Forelimb muscle (tissue), 1 donor: Measurements from ENCODE around the gene STEAP1. TPM values are rescaled to one million over a fixed set of nuclear protein-coding genes. Genes with fewer than 3 reads are reported as not detected.
"Not testable (repeated sequence)": the region's sequence is repeated elsewhere in the genome, so short reads cannot be mapped to it uniquely, and the experiment has no call there.

Source experiments
- DNase-seq: peaks from one replicate; pipeline ENCODE4 v3.0.0-alpha.2; 2013; ENCODE audit warnings: low read depth
- polyA plus RNA-seq: library from polyadenylated mRNA; unstranded; fragments of 120-200 nt; gene quantifications from one replicate; pipeline ENCODE4 v1.2.1, GENCODE V29; 2013; ENCODE audit not compliant: insufficient read length

The STEAP1 gene
- polyA plus RNA-seq, 1 donor, result 1.5 TPM

DNA sequence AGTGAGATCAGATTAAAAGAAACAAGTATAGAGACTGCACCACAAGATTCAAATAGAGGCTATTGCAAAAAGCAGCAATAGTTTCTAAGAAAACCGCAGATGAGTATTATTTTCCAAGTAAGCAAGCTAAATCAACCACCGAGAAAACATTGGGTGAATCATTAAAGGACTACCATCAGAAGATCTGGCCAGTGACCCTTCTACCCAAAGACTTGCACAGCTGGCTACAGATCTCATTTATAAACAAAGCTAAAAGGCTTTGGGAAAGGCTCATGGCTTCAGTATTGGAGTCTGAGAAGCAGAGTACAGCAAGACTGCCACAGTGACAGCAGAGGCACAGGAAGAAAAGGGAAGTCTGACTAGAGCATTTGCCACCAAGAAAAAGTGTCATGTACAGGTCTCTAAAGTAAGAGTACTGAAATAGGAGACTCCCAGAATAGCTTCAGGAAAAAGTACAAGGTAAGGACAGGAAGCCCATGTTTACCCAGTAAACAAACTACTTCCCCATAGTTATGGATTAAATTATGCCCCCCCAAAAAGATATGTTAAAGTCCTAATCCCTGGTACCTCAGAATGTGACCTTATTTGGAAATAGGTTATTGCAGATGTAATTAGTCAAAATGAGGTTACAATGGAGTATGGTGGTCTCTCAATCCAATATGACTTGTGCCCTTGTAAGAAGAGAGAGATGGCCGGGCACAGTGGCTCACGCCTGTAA, 19.0 kb downstream of the STEAP1 start:
- DNase-seq, result no peak

DNA sequence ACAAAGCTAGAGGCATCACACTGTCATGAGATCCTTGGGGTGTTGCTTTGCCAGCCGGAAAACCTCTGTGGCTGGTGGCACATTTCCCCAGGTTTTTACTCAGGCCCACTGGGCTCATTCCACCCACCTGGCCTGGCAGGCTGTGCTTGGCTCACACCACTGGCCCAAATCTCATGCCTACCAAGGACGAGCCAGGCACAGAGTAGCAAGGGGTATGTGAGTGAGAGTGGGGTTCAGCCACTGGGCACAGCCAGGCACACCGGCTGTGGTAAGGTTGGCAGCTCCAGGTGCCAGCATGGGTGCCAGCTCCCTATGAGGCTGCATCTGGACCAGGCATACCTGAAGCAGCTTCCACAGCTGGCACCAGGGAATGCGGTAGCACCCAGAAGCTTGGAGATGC, 21.4 kb downstream of the STEAP1 start:
- DNase-seq, result no peak

DNA sequence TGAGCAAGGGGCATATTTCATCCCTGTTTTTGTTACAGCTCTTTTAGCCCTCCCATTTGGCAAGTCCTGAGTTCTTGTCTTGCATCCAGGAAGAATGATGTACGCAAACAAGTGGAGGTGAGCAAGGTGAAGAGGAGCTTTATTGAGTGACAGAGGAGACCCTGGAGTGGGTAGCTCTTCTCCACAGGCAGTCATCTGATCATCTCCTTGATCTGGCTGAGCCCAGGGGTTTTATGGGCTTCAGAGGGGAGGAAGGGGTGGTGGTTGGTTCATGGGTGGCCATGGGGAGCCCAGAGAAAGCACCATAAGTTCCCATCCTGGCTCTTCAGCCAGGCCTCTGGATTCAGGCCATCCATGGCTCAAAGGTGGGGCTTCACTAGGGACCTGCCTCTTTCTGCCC, 21.9 kb downstream of the STEAP1 start:
- DNase-seq, result no peak

DNA sequence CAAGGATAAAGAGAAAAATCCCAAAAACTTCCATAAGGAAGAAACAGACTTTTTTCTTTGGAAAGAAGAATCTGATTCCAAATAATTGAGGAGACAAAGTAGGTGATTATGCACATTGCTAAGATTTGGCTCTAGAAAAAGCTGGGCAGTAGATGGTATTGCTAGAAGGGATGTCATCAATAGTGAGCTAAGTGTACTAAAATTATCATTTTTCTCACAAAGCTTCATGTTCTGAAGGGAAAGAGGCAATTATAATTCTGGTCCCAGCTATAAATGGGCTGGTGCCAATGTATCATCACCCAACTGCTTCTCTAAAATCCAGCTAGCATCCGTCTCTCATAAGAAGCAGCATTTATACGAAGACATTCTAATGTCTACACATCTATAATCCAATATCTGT, 23.9 kb downstream of the STEAP1 start:
- DNase-seq, result no peak

DNA sequence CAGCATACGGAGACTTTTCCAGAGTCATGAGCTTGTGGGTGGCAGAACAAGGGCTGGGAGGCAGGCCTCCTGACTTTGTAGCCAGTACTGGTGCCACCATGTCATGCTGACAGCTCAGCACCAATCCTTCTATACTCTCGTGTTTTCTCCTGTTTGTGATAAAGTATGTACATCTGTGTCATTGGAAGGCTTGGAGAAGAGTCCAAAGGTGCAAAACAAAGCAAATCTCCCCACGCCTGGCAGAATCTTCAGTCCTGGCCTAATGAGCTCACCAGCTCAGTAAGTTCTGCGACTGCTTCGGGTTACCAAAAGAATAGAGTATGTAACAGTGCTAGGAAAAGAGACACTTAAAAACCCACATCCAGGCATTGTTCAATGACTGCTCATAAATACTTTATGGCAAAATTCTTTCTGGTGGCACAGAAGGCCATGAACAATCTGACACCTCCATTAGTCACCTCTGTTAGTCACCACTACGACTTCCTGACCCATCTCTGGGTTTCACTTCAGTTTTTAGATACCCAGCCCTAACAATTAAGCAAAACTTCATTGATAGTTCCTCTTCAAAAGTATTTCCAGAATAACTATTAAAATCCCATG, 24.5 kb downstream of the STEAP1 start:
- no peak for DNase-seq

DNA sequence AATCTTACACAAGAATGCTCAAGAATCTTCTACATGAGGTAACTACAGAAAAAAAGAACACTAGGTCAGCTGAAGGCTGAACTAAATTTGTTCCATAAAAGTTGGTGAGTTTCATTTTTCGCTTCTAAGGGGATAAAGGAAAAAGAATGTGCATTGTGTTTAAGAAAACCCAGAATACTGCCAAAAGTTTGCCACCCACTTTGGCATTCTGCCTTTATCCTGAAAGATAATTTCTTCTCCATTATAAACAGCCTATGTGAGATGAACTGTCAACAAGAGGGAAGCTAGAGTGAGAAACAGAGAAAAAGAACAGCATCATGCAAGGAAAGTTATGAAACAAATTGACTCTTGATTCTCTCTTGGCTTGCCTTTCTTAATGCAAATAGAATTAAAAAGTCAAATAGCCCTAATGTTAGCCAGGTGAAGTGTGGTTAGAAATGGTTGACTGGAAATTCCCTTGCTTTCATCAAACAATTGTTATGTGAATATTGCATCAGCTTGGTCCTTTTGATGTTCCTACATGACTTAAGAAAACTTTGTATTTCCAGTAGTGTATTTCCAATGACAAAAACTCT, 25.8 kb downstream of the STEAP1 start:
- no peak for DNase-seq

DNA sequence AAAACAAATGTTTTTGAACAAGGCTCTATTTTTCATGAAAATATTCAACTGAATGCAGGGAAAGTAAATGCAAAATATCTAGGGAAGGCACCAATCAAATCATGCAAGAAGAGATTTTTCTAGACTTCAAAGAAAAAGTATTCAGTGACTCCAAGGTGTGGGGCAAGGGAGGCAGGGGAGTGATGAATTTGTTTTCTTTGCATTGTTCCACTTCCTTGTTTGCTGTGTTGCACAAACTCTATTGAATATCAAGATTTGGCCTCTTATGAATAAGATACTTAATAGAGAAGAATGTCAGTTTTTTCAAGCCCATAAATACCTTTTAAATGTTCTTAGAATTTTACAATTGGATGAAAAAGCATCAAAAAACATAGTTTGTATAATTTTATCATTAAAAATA, 26.4 kb downstream of the STEAP1 start:
- no peak for DNase-seq

DNA sequence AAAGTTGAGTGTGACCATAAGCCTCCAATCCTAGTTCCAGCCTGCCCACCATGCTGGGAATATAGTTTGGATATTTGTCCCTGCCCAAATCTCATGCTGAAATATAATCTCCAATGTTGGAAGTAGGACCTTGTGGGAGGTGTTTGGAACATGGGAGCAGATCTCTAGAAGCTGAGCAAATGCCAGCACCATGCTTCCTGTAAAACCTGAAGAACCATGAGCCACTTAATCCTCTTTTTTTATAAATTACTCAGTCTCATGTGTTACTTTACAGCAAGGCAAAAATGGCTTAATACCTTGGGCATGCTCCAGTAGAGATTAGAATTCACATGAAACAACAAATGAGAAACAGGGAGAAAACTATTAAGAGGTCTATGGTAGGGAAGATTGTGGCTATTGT, 27.2 kb downstream of the STEAP1 start:
- DNase-seq, result no peak

DNA sequence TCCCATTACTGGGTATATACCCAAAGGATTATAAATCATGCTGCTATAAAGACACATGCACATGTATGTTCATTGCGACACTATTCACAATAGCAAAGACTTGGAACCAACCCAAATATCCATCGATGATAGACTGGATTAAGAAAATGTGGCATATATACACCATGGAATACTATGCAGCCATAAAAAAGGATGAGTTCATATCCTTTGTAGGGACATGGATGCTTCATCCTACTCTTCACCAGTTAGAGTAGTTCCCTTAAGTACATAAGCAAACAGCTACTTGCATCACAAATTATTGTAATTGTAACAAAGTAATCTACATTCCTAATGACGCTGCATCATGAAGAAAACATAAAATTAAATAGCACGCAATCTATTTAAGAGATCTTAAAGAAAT, 32.0 kb downstream of the STEAP1 start:
- DNase-seq, result not testable (repeated sequence)

DNA sequence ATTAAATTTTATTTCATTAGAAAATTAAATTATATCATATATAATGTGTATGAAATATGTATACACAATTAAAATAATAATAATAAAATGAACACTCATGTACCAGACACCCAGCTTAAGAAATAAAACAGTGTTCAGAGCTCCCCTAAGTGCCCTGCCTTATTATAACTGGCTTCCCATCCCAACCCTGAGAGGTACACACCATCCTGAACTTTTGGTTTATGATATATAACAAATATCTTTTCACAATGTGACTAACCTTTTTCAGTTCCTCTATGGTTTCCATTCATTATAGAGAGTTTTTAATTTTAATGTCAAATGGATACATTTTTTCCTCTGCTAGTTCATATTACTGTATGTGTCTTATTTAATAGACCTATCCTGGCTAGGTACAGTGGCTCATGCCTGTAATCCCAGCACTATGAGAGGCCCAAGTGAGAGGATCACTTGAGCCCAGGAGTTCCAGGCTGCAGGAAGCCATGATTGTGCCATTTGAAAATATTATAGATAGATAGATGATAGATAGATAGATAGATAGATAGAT, 33.3 kb downstream of the STEAP1 start:
- DNase-seq, result no peak

DNA sequence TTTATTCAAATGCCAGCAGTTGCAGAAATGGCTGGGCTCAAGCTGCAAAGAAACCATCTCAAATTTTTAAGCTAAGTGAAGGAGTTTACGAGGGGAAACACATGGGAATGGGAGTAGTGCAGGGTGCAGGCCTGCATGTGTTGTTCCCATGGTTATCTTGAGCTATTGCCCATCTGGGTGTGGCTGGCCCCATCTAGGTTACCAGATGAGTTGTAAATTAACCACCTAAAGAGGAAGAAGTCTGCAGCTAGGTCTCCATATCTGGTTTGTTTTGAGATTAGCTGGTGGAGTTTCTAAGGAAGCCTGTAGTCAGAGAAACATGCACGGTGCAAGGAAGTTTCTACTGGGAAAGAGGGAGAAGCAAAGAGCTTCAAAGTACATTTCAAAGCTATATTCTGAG, 34.0 kb downstream of the STEAP1 start:
- no peak for DNase-seq

DNA sequence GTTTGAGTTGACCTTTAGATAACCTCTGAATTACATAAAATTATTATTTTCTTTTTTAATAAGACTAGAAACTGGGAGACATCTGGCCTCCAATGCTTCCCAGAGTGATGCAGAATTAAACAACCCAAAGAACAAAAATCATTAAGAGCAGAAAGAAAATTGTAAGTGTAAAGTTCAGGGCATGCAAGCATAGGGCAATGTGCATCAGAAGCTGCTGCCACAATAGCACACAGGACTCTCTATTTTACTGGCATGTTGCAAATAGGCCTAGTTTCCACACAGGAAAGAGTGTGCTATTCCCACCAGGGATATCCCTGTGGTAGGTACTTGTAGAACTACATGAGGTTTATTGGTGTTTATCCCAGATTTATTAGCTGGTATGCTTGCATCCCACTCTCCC, 36.7 kb downstream of the STEAP1 start:
- DNase-seq, result no peak

DNA sequence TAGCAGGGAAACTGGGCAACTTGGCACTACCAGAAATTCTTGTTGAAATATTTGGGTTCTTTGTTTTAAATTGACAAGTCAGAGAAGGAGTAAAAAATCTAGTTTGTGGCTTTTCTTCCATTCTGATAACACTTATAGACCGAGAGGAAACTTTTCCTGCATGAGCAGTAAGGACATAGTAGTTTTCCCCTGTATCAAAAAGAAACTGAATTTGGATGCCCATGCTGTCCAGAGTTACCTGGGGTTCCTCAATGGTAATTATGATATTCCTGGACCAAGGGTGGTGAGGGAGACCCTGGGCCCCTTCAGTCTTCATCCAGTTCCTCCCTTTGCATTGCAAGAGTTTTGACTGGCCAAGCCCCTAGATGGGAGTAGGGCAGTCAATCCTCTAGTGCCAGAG, 37.4 kb downstream of the STEAP1 start:
- no peak for DNase-seq

DNA sequence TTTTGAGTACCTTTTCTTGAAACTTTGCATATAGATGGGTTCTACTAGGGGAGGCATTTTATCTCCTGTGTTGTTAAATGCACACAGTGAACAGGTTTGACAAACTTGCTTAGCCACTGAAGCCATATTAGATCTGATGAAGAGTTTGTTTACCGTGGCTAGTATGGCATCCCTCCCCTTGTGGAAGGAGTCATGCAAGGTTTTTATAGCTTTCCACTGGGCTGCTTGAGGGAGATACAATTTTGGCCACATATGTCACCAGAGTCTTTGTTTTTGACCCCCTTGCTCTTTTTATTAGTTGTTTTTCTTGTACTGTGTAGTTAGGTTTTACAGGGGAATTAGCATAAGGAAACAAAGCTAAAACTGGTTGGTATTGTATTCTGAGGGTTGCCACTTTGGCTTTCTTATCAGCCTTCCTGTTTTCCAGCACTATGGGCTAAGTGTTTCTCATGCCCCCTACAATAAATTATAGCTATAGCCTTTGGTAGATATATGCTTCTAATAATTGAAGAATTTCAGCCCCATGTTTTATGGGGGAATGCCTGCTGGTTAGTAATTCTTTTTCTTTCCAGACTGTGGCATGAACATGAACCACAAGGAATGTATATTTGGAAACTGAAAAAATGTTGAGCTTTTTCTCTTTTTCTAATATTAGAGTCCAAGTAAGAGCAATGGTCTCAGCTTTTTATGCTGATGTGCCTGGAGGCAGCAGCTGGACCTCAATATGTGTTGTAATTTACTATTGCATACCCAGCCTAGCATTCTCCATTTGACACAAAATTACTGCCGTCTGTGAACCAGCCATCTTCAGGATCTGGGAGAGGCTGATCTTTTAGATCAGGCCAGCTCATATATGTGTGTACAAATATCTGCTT, 38.8 kb downstream of the STEAP1 start:
- no peak for DNase-seq

DNA sequence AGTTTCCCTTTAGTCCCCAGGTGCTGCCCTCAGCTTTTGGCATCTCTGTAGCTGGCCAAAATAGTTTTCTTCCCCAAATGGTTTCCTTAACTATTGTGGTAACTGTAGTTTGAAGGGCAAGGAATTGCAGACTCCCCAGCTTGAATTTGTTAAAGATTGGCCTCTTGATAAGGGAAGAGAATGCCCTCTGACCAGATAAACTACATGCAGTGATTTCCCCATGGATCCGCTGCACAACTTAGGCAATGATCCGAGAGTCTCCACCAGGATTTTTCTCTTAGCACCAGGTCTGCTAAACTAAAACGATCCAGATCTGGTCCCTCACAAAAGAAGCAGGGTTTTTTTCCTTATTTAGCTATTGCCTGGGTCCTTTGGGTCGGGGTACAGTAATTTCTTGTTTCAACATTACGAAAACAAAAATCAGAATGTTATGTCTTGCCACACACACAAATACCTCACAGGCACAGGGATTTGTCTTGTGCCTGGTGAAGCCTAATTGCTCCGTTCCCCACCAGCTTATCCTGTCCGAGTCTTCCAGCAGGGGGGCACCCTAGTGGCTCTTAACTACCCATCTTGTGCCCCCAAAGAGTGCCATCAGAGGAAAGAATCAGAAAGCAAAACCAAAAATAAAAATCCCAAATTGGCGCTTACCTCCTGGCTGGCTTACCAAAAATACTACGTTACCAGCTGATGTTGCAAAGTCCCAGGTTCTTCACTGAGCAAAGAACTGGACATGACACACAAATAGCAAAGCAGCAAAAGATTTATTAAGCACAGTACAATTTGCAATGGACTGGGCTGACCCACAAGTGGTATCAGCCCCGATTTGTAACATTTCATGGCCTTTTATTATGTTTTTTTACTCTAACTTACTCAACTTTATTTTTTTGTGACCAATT, 40.9 kb downstream of the STEAP1 start:
- DNase-seq, result no peak

DNA sequence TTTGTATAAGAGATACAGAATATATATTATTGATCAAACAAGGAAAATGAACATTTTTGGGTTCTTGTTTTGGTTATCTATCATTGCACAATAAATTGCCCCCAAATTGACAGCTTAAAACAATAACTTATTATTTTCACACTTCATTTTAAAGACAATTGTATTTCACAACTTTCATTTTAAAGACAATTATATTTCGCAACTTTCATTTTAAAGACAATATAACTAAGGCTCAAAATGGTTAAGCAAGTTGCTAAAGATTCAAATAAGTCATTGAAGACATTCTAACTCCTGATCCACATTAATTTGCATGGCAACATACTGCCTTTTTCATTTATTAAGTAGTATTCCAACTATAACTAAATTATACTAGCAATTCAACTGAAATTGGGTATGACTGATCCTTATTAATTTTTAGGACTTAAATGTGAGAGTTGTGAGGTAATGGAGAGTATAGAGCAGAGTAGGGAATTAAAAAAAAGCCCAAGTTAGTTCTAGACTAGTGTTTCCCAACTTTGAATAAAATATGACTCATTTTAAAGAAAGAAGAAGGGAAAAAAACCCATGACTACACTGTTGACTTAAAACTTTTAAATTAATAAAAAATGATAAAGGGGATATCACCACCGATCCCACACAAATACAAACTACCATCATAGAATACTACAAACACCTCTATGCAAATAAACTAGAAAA, 47.4 kb downstream of the STEAP1 start:
- DNase-seq, result no peak

DNA sequence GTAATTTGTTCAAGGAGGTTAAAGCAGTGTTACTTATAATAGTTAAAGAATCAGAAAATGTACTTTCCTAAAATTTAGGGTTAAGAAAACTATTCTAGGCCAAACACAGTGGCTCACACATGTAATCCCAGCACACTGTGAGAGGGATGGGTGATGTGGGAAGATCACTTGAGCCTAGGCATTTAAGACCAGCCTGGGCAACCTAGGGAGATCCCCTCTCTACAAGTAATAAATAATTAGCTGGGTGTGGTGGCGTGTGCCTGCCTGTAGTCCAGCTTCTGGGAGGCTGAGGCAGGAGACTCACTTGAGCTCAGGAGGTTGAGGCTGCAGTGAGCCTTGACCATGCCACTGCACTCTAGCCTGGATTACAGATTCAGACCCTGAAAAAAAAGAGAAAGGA, 53.7 kb downstream of the STEAP1 start:
- no peak for DNase-seq

DNA sequence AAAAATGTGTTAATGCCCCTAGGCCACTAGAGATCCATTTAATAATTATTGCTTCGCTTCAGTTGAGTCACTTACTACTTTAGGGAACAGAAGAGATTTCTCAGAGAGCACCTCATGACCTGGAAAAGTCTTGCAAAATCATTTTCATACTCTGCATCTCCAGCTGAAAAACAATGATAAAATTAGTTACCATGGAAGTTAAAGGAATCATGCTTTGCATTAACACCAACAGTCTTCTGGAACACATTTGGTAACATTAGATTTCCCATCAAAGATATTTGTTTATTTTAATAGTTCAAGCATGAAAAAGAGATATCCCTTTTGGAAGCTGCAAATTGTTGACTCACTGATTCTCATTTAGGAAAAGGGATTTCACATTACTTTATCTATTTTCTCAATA, 55.5 kb downstream of the STEAP1 start:
- no peak for DNase-seq

DNA sequence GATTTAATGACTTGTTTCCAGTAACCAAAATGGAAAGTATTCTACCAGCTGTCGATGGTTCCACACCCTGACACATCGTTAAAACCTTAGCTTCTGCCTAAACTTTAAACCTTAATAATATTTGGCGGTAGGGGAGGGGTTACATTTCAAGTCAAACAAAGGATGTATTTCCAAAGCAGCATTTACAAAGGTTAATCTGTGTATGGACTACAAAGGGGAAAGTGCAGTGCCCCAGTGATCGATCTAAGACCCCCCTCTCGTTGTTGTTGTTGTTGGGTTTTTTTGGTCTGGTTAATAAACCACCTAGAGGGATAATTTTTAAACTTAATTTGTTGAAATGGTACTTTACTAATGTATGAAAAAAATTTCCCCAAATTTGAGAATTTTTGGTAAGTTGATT, 56.2 kb downstream of the STEAP1 start:
- no peak for DNase-seq

DNA sequence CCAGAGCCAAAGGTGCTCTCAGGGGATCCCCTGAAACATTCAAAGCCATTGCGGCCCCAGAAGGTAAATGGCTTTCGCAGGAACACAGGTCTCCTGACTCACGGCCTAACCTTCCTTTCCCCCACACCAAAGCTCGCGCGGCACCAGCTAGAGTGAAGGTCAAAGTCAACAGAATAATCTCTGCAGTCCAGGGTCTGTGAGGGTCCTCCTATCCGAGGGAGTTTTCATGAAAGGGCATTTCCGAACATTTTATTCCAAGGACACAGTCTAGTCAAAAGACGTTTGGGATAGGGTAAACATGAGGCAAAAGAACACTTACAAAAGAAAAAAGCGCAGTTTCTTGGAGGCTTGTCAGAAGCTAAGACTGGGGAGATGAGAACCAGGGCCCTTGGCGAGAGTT, 56.7 kb downstream of the STEAP1 start:
- DNase-seq, result no peak
